Measurements from ENCODE around the gene HDHD3.
"Not testable (repeated sequence)": the region's sequence is repeated elsewhere in the genome, so short reads cannot be mapped to it uniquely, and the experiment has no call there.

The HDHD3 gene

DNA sequence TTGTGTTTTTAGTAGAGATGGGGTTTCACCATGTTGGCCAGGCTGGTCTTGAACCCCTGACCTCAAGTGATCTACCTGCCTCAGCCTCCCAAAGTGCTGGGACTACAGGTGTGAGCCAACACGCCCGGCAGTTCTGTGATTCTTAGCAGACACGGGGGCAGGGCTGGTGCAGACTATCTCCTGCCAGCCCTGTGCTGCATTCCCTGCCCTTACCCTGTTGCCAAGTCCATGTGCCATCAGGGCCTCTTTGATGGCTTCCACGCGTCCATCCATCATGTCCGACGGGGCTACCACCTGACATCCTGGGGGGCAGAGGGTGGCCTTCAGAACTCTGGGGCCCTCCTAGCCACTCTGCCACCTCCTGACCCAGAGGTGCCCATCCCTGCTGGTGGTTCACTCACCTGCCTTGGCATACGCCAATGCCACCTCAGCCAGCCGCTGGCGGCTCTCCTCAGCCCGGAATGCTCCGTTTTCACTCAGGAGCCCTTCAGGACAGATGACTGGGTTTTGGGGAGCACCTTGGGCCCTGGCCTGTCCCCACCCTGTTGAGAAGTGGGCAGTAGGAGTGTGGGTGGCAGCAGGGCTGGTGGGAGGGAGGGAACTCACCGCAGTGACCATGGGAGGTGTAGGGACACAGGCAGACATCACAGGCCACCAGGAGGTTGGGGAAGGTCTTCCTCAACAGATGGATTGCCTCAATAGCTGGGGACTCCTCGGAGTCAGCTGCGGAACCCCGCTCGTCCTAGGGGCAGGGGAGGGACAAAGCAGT is 13.6 kb upstream of the HDHD3 start:
- no peak for DNase-seq (ENCODE audit: low read depth, low spot score)

DNA sequence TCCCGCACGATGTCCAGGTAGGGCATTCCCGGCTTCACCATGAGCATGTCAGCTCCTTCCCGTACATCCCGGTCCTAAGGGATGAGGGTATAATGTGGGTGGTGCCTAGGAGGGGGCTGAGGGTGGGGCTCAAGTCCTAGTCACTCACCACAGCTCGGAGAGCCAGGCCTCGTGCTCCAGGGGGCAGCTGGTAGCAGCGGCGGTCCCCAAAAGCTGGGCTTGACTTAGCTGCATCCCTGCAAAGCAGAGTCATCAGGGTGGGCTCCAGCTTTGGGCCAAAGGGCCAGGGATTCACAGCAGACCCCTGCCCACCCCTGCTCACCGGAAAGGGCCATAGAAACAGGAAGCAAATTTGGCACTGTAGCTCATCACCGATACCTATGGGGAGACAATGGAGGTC is 12.7 kb upstream of the HDHD3 start:
- no peak for DNase-seq (ENCODE audit: low read depth, low spot score)

DNA sequence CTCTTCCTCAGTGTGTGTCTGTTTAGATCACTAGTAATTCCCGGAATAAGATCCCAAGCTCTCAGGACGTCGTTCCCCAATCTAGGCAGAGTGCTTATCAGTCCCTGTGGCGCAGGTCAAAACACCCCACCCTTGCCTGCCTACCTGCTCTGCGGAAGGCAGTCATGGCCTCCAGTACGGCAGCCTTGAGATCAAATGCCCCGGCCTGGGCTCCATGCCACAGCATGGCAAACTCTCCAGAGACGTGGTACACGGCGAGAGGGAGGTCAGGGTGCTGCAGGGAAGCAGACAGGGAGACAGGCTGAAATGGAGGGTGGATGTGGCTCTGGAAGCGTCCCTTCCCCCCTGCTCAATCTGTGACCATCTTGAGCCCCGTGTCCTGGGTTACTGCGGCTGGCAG is 12.0 kb upstream of the HDHD3 start:
- DNase-seq (ENCODE audit: low read depth, low spot score), result no peak

DNA sequence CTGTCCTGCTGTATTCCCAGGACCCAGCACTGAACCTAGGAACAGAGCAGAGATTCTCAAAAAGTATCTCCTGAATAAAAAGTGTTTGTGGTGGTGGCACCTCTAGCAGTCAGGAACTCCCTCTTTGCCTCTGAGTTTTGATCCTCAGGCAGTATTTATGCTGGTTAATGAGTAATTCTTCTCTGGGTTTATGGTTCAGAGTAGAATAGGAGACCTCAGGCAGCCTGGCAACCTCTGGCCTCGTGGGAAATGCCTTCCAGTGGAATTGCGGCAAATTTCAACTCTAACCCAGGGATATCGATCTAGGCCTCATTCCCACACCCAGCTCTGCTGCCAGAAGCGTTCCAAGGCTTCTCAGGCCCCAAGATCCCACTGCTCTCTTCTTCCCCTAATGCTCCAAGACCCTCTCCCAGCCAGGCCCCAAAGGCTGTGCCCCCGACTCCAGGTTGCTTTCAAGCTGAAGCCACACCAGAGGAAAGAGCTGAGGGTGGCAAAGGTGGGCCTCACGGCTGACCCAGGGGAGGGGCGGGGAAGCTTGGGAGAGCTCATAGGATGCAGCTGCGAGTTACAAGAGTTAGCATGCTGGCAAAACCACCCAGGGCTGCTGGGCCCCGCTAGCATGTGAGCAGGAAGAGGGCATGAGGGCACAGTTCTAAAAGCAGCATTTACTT is 10.9 kb upstream of the HDHD3 start:
- DNase-seq (ENCODE audit: low read depth, low spot score), result no peak

DNA sequence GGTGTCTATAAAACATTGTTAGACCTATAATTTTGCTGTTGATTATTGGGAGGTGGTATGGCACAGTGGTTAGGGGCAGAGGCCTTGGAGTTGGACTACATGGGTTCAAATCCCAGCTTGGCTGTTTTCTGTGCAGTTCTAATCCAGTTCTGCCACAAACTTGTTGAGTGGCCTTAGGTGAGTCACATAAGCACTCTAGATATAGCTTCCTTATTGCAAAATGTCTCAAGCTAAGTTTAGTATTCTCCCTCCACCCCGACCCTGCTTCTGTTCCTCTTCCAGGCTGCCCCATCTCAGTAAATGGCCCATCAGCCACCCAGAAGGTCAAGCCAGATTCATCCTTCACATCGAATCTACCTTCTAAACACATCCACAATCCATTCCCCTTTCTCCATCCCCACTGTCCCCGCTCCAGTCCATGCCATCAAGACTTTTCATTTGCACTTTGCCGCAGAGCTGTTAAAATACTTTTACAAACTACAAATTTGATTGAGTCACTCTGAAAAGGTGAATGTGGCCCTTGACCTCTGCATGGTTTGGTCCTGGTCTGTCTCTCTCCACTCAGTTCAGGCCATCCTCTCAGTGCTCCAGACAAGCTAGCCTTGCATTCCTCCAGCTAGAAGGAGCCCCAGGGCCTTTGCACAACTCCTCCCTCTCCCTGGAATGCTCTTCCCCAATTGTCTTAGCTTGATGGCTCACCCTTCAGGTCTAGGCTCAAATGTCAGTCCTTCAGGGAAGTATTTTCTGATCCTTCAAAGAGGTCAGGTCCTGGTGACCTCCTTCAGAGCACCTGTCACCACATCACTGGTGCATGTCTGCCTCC is 10.0 kb upstream of the HDHD3 start:
- peak; percentile 73 for DNase-seq (ENCODE audit: low read depth, low spot score)

DNA sequence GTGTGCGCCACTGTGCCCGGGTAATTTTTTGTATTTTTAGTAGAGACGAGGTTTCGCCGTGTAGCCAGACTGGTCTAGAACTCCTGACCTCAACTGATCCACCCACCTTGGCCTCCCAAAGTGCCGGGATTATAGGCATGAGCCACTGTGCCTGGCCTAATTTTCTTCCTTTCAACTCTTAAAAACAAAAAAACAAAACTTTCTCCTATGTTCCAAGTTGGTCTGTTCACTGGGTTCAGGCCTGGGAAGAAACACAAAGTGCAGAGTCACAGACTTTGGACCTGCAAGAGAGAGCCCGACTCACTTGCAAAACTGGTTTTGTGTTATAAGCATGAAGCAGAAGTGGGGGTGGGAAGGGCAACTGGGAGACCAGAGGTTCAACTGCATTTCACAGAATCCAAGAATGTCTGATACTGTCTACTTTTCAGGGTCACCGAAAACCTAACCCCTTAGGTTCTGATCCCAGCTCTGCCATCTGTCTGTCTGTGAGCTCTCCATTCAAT is 5.2 kb upstream of the HDHD3 start:
- peak; percentile 62 for DNase-seq (ENCODE audit: low read depth, low spot score)

DNA sequence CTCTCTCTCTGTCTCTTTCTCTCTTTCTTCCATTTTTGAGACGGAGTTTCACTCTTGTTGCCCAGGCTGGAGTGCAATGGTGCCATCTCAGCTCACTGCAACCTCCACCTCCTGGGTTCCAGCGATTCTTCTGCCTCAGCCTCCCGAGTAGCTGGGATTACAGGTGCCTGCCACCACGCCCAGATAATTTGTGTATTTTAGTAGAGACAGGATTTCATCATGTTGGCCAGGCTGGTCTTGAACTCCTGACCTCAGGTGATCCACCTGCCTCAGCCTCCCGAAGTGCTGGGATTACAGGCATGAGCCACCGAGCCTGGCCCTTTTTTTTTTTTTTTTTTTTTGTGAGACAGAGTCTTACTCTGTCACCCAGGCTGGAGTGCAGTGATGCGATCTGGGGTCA is 4.7 kb upstream of the HDHD3 start:
- DNase-seq (ENCODE audit: low read depth, low spot score), result not testable (repeated sequence)

DNA sequence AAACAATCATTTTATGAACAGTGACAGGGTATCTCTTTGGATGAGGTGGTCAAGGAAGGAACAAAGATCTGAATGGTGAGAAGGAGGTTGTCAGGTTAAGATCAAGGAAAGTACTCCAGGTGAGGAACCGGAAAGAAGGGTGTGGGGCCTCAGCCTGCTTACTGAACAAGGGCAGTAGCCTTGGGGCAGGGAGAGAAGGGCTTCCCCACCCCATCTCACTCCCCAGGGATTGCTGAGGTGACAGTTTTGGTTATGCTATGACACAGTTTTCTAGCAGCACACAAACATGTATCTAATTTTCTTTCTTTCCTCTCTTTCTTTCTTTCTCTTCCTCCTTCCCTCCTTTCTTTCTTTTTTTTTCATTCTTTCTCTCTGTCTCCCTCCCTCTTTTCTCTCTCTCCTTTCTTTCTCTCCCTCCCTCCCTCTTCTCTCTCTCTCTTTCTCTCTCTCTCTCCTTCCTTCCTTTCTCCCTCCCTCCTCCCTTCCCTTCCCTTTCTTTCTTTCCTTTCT is 4.1 kb upstream of the HDHD3 start:
- DNase-seq (ENCODE audit: low read depth, low spot score), result no peak

DNA sequence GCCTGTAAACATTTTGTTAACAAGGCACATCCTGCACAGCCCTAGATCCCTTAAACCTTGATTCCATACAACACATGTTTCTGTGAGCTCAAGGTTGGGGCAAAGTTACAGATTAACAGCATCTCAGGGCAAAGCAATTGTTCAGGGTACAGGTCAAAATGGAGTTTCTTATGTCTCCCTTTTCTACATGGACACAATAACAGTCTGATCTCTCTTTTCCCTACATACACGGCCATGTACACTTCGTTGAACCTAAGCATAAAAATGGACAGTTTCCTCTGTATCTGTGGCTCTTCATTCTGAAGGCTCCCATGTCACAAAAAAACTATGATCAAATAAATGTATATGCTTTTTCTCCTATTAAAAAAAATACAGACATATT is 3.0 kb upstream of the HDHD3 start:
- DNase-seq (ENCODE audit: low read depth, low spot score), result not testable (repeated sequence)

DNA sequence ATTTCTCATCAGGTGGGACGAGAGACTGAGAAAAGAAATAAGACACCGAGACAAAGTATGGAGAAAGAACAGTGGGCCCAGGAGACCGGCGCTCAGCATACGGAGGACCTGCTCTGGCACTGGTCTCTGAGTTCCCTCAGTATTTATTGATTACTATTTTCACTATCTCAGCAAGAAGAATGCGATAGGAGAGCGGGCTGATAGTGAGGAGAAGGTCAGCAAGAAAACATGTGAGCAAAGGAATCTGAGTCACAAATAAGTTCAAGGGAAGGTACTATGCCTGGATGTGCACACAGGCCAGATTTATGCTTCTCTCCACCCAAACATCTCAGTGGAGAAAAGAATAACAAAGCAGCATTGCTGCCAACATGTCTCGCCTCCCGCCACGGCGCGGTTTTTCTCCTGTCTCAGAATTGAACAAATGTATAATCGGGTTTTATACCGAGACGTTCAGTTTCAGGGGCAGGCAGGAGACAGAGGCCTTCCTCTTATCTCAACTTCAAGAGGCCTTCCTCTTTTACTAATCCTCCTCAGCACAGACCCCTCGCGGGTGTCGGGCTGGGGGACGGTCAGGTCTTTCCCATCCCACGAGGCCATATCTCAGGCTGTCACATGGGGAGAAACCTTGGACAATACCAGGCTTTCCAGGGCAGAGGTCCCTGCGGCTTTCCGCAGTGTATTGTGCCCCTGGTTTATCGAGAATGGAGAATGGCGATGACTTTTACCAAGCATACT is 2.5 kb upstream of the HDHD3 start:
- DNase-seq (ENCODE audit: low read depth, low spot score), result not testable (repeated sequence)

DNA sequence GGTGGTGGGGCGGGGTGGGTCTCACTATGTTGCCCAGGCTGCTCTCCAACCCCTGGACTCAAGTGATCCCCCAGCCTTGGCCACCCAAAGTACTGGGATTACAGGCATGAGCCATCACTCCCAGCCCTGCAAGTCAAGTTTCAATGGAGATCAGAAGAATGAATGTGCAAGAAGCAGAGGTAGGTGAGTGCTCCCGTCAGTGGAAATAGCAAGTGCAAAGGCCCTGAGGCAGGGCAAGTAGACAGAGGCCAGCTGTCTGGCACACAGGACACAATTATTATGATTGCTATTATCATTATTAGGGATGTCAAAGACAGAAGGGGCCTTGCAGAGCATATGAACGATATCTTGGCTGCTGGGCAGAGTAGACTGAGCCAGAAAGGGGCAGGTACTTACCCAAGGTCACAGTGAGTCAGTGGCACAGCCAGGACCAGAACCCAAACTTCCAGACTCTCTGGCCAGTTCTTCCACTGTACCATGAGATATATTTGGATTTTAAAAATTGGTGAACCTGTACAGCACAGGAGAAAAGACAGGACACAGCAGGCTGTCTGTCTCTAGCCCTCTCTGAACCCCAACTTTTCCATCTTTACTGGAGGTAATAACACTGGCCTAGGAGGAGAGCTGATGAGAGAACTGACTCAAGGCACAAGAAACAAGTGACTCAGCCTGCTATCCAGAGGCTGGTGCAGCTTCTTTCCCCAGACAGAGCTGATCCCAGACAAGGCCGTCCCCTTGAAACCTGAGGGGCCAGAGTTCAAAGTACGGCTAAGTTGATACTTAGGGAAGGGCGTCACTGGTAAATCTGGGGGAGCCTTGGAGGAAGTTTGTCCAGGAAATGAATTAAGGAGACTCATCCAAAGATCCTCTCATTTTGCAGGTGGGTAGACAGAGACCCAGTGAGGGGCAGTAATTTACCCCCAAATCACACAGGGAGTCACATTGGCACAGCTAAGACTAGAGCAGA is 1.4 kb downstream of the HDHD3 start:
- DNase-seq (ENCODE audit: low read depth, low spot score), result no peak

DNA sequence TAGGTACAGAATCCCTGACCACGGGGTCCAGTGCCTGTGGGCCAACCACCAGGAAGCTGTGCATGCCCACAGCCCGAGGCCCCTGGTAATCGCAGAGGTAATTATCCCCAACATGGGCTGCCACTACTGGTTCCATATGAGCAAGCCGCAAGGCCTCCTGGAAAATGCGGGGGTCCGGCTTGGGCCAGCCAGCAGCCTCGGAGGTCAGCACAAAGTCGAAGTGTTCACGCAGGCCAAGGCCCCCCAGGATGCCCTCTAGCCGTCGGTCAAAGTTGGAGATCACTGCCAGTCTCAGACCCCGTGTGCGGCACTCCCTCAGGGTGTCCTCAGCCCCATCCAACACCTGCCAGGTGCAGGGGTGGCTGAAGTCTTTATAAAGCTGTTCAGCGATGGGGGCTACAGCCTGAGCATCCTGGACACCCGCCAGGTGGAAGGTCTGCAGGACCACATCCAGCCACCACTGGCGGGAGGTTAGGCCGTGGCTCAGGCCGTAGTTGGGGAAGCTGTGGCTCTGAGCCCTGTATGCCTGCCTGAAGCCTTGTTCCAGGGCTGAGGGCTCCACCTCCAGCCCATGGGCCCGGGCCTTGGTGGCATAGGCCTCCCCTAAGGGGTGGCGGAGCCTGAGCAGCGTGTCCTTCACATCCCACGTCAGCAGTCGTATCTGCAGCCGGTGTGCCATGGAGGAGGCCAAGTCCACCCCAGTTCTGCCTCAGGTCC is 3.0 kb downstream of the HDHD3 start:
- no peak for DNase-seq (ENCODE audit: low read depth, low spot score)

DNA sequence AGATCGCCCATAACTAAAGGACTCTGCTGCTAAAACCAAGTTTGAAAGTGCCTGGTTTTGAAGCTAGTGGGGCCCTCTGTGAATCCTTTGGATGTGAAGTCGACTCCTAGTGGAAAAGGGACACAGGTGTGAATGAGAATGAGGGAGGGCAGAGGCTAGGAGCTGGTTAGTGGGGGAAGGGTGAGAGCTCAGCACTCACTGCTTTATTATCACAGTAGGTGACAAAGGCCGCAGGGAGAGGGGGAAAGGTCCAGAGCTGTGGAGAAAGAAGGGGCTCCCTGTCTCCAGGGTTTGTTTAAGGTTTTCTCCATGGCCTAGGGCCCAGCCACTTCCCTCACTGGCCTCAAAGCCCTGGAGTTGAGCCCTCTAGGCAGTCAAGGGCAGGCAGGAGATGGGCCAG is 3.5 kb downstream of the HDHD3 start:
- no peak for DNase-seq (ENCODE audit: low read depth, low spot score)

DNA sequence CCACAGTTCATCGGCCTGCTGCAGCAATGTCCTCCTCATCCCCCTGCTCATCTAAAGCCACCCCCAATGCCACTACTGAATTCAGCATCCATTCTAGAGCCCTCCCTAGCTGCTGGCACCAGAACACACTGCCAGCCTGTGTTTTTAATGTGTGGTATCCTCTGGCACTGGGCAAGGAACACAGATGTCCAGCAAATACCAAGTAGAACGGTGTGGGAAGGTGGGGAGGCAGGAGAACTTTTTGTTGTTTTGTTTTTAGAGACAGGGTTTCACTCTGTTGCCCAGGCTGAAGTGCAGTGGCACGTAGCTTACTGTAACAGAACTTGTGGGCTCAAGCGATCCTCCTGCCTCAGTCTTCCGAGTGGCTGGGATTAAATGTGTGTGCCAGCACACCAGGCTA is 4.7 kb downstream of the HDHD3 start:
- no peak for DNase-seq (ENCODE audit: low read depth, low spot score)

DNA sequence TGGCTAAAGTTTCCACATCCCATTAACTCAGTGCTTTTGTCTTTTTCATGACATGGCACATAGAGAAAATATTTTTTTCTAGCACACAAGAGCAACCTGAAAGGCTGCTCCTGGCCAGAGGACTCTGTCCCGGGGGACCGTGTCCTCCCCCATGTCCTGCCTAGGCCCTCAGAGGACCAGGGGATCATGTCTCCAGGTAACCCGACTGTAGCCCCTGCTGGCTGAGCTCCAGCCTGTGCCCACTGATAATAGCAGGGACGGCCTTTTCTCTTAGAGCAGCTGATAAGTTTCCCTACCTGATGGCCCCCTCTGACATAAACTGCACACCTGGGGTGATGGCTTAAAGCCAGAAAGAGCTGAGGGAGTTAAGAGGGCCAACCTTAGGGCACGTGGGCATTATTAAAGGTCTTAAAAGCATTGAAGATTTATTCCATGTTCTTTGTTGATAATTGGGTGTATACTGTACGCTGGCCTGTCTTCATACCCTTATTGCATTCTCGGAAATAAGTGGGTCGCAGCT is 5.9 kb downstream of the HDHD3 start:
- DNase-seq (ENCODE audit: low read depth, low spot score), result no peak

DNA sequence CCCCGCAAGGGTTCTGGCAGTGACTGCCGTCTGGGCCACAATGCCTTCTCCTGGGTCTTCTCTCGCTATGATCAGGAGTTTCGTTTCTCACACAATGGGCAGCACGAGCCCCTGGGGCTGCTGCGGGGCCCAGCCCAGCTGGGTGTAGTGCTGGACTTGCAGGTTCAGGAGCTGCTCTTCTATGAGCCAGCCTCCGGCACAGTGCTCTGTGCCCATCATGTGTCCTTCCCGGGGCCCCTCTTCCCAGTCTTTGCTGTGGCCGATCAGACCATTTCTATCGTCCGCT is 7.0 kb downstream of the HDHD3 start:
- no peak for DNase-seq (ENCODE audit: low read depth, low spot score)

DNA sequence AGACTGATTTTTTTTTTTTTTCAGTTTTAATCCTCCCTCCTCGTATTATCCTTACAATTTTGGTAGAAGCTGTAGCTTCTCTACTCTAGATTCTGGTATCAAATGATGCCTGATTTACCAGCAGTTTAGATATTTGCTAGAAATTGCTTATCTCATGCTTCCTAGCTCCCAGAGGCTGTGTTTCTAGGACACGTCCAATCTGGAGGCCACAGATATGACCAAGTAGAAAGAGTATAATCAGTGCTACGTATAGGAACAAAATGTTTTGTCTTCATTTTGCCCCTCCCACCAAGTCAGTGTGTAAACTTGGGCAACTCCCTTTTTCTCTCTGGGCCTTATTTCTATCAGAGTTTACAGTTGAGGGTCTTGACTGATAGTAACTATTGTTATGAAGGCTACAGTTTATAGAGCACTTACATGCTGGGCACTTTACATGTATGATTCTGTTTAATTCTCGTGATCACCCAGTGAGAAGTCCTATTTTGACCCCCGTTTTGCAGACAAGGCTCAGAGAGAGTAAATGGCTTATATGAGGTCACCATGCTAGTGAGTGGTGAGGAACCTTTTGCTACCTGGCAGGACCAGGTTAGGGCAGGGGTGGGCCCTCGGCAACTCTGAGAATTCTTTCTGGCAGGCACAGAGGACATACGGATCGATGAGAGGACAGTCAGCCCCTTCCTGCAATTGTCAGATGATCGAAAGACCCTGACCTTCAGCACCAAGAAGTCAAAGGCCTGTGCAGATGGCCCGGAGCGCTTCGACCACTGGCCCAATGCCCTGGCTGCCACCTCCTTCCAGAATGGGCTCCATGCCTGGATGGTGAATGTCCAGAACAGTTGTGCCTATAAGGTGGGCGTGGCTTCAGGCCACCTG is 7.6 kb downstream of the HDHD3 start:
- DNase-seq (ENCODE audit: low read depth, low spot score), result no peak

DNA sequence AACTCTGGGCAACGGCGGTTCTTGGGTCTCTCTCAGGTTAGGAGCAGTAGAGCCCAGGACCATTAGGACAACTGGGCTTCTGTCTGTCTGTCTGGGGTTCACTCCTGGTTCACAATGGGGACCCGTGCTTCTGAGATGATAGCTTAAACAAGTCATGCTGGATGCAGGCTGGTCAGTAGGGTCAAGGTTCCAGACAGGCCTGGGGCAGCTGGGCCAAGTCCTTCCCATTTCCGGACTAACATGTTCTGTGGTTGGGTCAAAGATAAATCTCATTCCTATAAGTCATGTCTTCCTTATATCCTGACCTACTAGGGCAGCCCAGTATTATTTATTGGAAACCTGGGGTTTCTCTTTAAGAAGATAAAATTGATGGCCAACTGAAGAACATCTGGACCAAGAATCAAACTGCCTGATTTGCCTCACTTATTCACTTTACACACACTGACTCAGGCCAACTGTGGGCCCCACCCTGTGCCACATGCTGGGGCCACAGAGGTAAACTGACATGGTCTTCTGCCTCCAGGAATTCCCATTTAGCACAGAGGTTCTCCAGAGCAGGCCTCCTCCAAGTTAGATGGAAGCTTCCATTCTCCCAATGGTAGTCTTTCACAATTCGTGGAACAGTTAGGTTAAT is 8.3 kb downstream of the HDHD3 start:
- no peak for DNase-seq (ENCODE audit: low read depth, low spot score)

All from ELF-1 (cell line).